ENCODE data around the gene BST1. TPM values are rescaled to one million over a fixed set of nuclear protein-coding genes. Genes with fewer than 3 reads are reported as not detected.
A peak's percentile ranks its signal among the peaks of the same experiment; 100 is the strongest.
"Not testable (repeated sequence)": the region's sequence is repeated elsewhere in the genome, so short reads cannot be mapped to it uniquely, and the experiment has no call there.

BST1 gene
- total RNA-seq, 2 donors from 2014 or later: 0.99 to 1.6 TPM

GRCh38 chr4:15756361-15756861 lies 53.5 kb downstream of the BST1 start:
- no peak overlapping the region for H3K27ac ChIP-seq
- no peak overlapping the region for H3K4me3 ChIP-seq
- TF ChIP-seq POLR2A (IDR thresholded peaks at IDR 0.05): no peak
- TF ChIP-seq CTCF (IDR thresholded peaks at IDR 0.05): no peak
- intact Hi-C loops (cut with DNase I): no loop called here
- no peak for ATAC-seq
- H3K9me3 ChIP-seq: no peaks in the 10 kb centered on the region
- no peaks in the 10 kb centered on the region for H3K4me1 ChIP-seq
- peak in 1 of 4 donors; percentile 4 for DNase-seq
- no peaks in the 10 kb centered on the region for H3K27me3 ChIP-seq
- no peaks in the 10 kb centered on the region for H3K36me3 ChIP-seq (replicated peaks in 1 of 2; ENCODE audit: insufficient read depth in 1 of 2, low read depth in 2 of 2)
- WGBS, 2 donors: 46 to 48% methylated on average over 6 of the region's 6 CpGs

GRCh38 chr4:15757054-15757453 lies 54.2 kb downstream of the BST1 start:
- Histone ChIP-seq H3K9me3 (no peaks in the 10 kb centered on the region), H3K4me1 (no peaks in the 10 kb centered on the region), H3K27me3 (no peaks in the 10 kb centered on the region), H3K36me3 (replicated peaks in 1 of 2; ENCODE audit: insufficient read depth in 1 of 2, low read depth in 2 of 2) (no peaks in the 10 kb centered on the region), H3K27ac (no peak overlapping the region), H3K4me3 (no peak overlapping the region)
- intact Hi-C loops (cut with DNase I): no loop called here
- TF ChIP-seq CTCF (IDR thresholded peaks at IDR 0.05) (no peak), POLR2A (IDR thresholded peaks at IDR 0.05) (no peak)
- no peak for DNase-seq
- WGBS, 2 donors: 27 to 30% methylated on average over 4 of the region's 4 CpGs
- ATAC-seq: no peak

- no peak for ATAC-seq
- whole genome bisulfite sequencing, 2 donors: 74 to 82% methylated on average over 4 of the region's 4 CpGs
- no peak overlapping the region for H3K4me3 ChIP-seq
These were observed 55.4 kb downstream of the BST1 start for GRCh38 chr4:15758294-15758693.

GRCh38 chr4:15762460-15762859 lies 59.6 kb downstream of the BST1 start:
- H3K27ac ChIP-seq; H3K36me3 ChIP-seq (replicated peaks in 1 of 2; ENCODE audit: insufficient read depth in 1 of 2, low read depth in 2 of 2); DNase-seq; H3K4me3 ChIP-seq; H3K27me3 ChIP-seq; intact Hi-C loops (cut with DNase I); H3K4me1 ChIP-seq; ATAC-seq; H3K9me3 ChIP-seq: not testable (repeated sequence)

More at GRCh38 chr4:15758294-15758693, 55.4 kb downstream of the BST1 start:
- Histone ChIP-seq H3K36me3 (replicated peaks in 1 of 2; ENCODE audit: insufficient read depth in 1 of 2, low read depth in 2 of 2) (no peaks in the 10 kb centered on the region), H3K27me3 (no peaks in the 10 kb centered on the region), H3K27ac (no peak overlapping the region), H3K9me3 (no peaks in the 10 kb centered on the region), H3K4me1 (no peaks in the 10 kb centered on the region)
- intact Hi-C loops (cut with DNase I): no loop called here
- no peak for DNase-seq
- TF ChIP-seq CTCF (IDR thresholded peaks at IDR 0.05) (no peak), POLR2A (IDR thresholded peaks at IDR 0.05) (no peak)

- Histone ChIP-seq H3K9me3 (no peaks in the 10 kb centered on the region), H3K27ac (no peak overlapping the region), H3K36me3 (replicated peaks in 1 of 2; ENCODE audit: insufficient read depth in 1 of 2, low read depth in 2 of 2) (no peaks in the 10 kb centered on the region), H3K27me3 (no peaks in the 10 kb centered on the region), H3K4me3 (no peak overlapping the region), H3K4me1 (no peaks in the 10 kb centered on the region)
- intact Hi-C loops (cut with DNase I): no loop called here
- ATAC-seq (no peak), DNase-seq (no peak)
- TF ChIP-seq CTCF (IDR thresholded peaks at IDR 0.05) (no peak), POLR2A (IDR thresholded peaks at IDR 0.05) (no peak)
- WGBS, 2 donors: 49 to 57% methylated on average over 6 of the region's 6 CpGs
These were observed 62.5 kb downstream of the BST1 start for GRCh38 chr4:15765391-15765790.

Data from body of pancreas (tissue), 4 donors.